GM12892 (cell line): ENCODE results near the gene APOL6.

ENCODE experiments used
- POLR2A ChIP-seq: IDR thresholded peaks from 2 replicates; pipeline ENCODE4 v1.6.1; 2011; ENCODE audit warnings: low read depth, low read length, control low read depth
- POLR2AphosphoS5 ChIP-seq: IDR thresholded peaks from 2 replicates; pipeline ENCODE4 v1.6.1; 2011; ENCODE audit warnings: low read depth, low read length, control low read depth
- TAF1 ChIP-seq: IDR thresholded peaks from 2 replicates; pipeline ENCODE4 v1.6.1; 2011; ENCODE audit warnings: low read depth, mild to moderate bottlenecking, control low read depth, low read length, borderline replicate concordance

DNA sequence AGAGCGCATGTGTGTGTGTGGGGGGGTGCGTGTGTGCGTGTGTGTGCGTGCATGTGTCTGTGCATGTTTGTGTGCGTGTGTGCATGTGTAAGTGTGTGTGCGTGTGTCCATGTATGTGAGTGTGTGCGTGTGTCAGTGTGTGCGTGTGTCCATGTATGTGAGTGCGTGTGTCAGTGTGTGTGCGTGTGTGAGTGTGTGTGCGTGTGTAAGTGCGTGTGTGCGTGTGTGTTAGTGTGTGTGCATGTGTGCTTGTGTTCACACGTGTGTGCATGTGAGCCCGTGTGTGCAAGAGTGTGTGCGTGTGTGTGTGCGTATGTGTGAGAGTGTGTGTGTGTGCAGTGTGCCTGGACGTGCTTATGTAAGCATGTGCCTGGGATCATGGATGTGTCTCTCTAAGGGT lies 14.7 kb upstream of the APOL6 start:
- TF ChIP-seq POLR2AphosphoS5 (0 out of 2 replicates have a peak, but pooled peaks have one; percentile 43), TAF1 (no peak), POLR2A (no peak)
